ENCODE results near the gene OS9. TPM values are rescaled to one million over a fixed set of nuclear protein-coding genes. Genes with fewer than 3 reads are reported as not detected.
"Not testable (repeated sequence)": the region's sequence is repeated elsewhere in the genome, so short reads cannot be mapped to it uniquely, and the experiment has no call there.

The OS9 gene
- 69.5 TPM for polyA plus RNA-seq (2012; ENCODE audit: low read depth, missing spikeins)

GRCh38 chr12:57693659-57694458 is at the start of gene OS9:
TSS of gene OS9 (plus strand) at chr12:57694132. CDS start at chr12:57694162, 30 bp downstream.
- peak; percentile 98 for FAIRE-seq

GRCh38 chr12:57645990-57646658 is 47.8 kb upstream of the OS9 start:
- not testable (repeated sequence) for FAIRE-seq; DNase-seq (ENCODE audit: insufficient read length, low spot score)

More at GRCh38 chr12:57693659-57694458, at the start of gene OS9:
- peak; percentile 86 for TF ChIP-seq TAF1 (IDR thresholded peaks at IDR 0.05; ENCODE audit: low read depth, low read length)
- TF ChIP-seq POLR2A (IDR thresholded peaks at IDR 0.05; ENCODE audit: low read depth, low read length): peak; percentile 98
- TF ChIP-seq POLR2AphosphoS5 (IDR thresholded peaks at IDR 0.05; ENCODE audit: low read depth, low read length): peak; percentile 94
- peak; percentile 74 for TF ChIP-seq SPI1 (IDR thresholded peaks at IDR 0.05; ENCODE audit: low read depth, low read length)
- peak; percentile 87 for TF ChIP-seq POU2F2 (IDR thresholded peaks at IDR 0.05; ENCODE audit: low read depth, low read length)
- no peak for TF ChIP-seq PAX5 (IDR thresholded peaks at IDR 0.05; ENCODE audit: insufficient read depth, low read length, severe bottlenecking)
- DNase-seq (ENCODE audit: insufficient read length, low spot score): peak; percentile 74

GRCh38 chr12:57646659-57647049 is 47.3 kb upstream of the OS9 start:
- FAIRE-seq; DNase-seq (ENCODE audit: insufficient read length, low spot score): not testable (repeated sequence)

DNA sequence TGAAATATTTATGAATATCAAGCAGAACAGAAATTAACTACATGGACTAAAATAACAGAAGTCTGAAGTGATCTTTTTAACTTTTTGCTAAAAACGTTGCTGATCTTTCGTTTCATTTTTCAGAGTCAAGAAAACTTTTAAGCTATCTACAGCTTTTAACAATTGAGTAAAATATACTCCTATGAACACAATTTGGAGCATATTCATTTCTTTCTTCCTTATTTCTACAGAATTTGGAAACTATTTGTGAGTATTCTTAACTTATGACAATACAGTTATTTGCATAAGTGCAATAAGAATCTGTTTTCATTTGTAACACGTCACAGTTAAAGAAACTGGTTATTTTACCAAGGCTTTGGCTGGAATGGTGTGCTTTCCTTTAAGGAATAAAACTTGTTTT is 39.9 kb upstream of the OS9 start:
- FAIRE-seq: no peak
- TF ChIP-seq POU2F2 (IDR thresholded peaks at IDR 0.05; ENCODE audit: low read depth, low read length) (no peak), PAX5 (IDR thresholded peaks at IDR 0.05; ENCODE audit: insufficient read depth, low read length, severe bottlenecking) (no peak), TAF1 (IDR thresholded peaks at IDR 0.05; ENCODE audit: low read depth, low read length) (no peak), SPI1 (IDR thresholded peaks at IDR 0.05; ENCODE audit: low read depth, low read length) (no peak), POLR2AphosphoS5 (IDR thresholded peaks at IDR 0.05; ENCODE audit: low read depth, low read length) (no peak), POLR2A (IDR thresholded peaks at IDR 0.05; ENCODE audit: low read depth, low read length) (no peak)
- DNase-seq (ENCODE audit: insufficient read length, low spot score): no peak

- TF ChIP-seq POLR2AphosphoS5 (IDR thresholded peaks at IDR 0.05; ENCODE audit: low read depth, low read length): no peak
- TF ChIP-seq TAF1 (IDR thresholded peaks at IDR 0.05; ENCODE audit: low read depth, low read length): no peak
- TF ChIP-seq PAX5 (IDR thresholded peaks at IDR 0.05; ENCODE audit: insufficient read depth, low read length, severe bottlenecking): no peak
- TF ChIP-seq SPI1 (IDR thresholded peaks at IDR 0.05; ENCODE audit: low read depth, low read length): no peak
- TF ChIP-seq POU2F2 (IDR thresholded peaks at IDR 0.05; ENCODE audit: low read depth, low read length): no peak
- no peak for TF ChIP-seq POLR2A (IDR thresholded peaks at IDR 0.05; ENCODE audit: low read depth, low read length)
- no peak for FAIRE-seq
- no peak for DNase-seq (ENCODE audit: insufficient read length, low spot score)
These were observed 38.2 kb upstream of the OS9 start for GRCh38 chr12:57655541-57656240.

DNA sequence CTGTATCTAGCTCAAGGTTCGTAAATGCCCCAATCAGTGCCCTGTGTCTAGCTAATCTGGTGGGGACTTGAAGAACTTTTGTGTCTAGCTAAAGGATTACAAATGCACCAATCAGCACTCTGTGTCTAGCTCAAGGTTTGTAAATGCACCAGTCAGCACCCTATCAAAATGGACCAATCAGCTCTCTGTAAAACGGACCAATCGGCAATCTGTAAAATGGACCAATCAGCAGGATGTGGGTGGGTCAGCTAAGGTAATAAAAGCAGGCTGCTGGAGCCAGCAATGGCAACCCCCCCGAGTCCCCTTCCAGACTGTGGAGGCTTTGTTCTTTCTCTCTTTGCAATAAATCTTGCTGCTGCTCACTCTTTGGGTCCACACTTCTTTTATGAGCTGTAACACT is 37.5 kb upstream of the OS9 start:
- not testable (repeated sequence) for FAIRE-seq; DNase-seq (ENCODE audit: insufficient read length, low spot score)

DNA sequence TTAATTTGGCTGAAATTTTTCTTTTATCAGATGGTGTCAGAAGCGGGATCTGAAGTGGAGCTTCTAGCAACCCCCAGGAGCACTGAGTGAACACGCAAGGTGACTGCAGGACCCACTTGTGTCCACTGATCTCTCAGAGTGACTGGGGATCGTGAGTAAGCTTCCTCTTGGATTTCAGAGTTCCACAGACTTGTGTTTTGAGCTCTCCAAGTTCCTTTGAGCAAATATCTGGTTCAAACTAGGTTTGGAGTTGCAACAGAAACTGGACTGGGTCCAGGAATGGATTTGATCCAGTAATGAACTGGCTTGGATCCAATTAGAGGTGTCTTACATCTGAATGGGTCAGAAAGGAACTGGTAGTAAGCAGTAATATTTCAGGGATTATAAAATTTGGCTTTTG is 36.2 kb upstream of the OS9 start:
- no peak for TF ChIP-seq POLR2A (IDR thresholded peaks at IDR 0.05; ENCODE audit: low read depth, low read length)
- FAIRE-seq: no peak
- no peak for DNase-seq (ENCODE audit: insufficient read length, low spot score)

GRCh38 chr12:57658890-57659289 is 35.0 kb upstream of the OS9 start:
- no peak for DNase-seq (ENCODE audit: insufficient read length, low spot score)
- TF ChIP-seq POU2F2 (IDR thresholded peaks at IDR 0.05; ENCODE audit: low read depth, low read length) (no peak), TAF1 (IDR thresholded peaks at IDR 0.05; ENCODE audit: low read depth, low read length) (no peak), PAX5 (IDR thresholded peaks at IDR 0.05; ENCODE audit: insufficient read depth, low read length, severe bottlenecking) (no peak), POLR2AphosphoS5 (IDR thresholded peaks at IDR 0.05; ENCODE audit: low read depth, low read length) (no peak), SPI1 (IDR thresholded peaks at IDR 0.05; ENCODE audit: low read depth, low read length) (no peak), POLR2A (IDR thresholded peaks at IDR 0.05; ENCODE audit: low read depth, low read length) (no peak)
- FAIRE-seq: no peak

DNA sequence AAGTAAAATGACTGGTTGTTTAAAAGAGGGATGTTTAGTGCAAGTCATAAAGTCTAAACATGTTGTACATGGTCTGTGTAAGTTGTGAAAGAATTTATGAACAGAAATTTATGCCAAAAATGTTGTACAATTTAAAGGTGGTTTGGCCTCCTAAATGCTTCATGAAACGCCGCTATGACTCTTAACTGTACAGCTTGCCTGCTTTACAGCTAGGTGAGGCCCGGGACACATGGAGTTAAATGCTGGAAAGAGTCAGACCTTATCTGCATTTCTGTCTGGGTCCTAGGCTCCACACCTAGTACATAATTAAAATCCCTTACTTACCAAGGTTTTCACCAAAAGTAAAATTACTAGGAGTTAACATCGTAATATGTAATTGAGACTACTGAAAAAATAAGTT is 32.6 kb upstream of the OS9 start:
- no peak for FAIRE-seq
- no peak for DNase-seq (ENCODE audit: insufficient read length, low spot score)
- no peak for TF ChIP-seq POU2F2 (IDR thresholded peaks at IDR 0.05; ENCODE audit: low read depth, low read length)
- TF ChIP-seq POLR2A (IDR thresholded peaks at IDR 0.05; ENCODE audit: low read depth, low read length): no peak
- TF ChIP-seq POLR2AphosphoS5 (IDR thresholded peaks at IDR 0.05; ENCODE audit: low read depth, low read length): no peak
- no peak for TF ChIP-seq PAX5 (IDR thresholded peaks at IDR 0.05; ENCODE audit: insufficient read depth, low read length, severe bottlenecking)
- no peak for TF ChIP-seq SPI1 (IDR thresholded peaks at IDR 0.05; ENCODE audit: low read depth, low read length)
- TF ChIP-seq TAF1 (IDR thresholded peaks at IDR 0.05; ENCODE audit: low read depth, low read length): no peak

GRCh38 chr12:57665066-57665820 is 28.7 kb upstream of the OS9 start:
- not testable (repeated sequence) for DNase-seq (ENCODE audit: insufficient read length, low spot score); FAIRE-seq

All from GM12891 (cell line).